Neural progenitor cell (in vitro differentiated cells): ENCODE results near the gene DARS1. TPM values are rescaled to one million over a fixed set of nuclear protein-coding genes. Genes with fewer than 3 reads are reported as not detected.
A peak's percentile ranks its signal among the peaks of the same experiment; 100 is the strongest.
"Not testable (repeated sequence)": the region's sequence is repeated elsewhere in the genome, so short reads cannot be mapped to it uniquely, and the experiment has no call there.

Source experiments
- DNase-seq: peaks from one replicate; pipeline ENCODE4 v3.0.0-alpha.2; 2016; ENCODE audit warnings: low spot score
- H2AFZ ChIP-seq: fragments of 200-600 bp; sonication (generic); replicated peaks from 2 replicates; pipeline ENCODE4 v1.6.1; 2016; ENCODE audit warnings: antibody characterized with exemption
- H3F3A ChIP-seq: fragments of 200-600 bp; sonication (generic); 2 replicates; pipeline ENCODE4 v1.6.1; 2016; ENCODE audit warnings: antibody characterized with exemption, low read depth
- H3K27ac ChIP-seq: fragments of 200-600 bp; sonication (generic); 2 replicates; pipeline ENCODE4 v1.5.1; 2016; ENCODE audit warnings: mild to moderate bottlenecking
- H3K27me3 ChIP-seq: fragments of 200-600 bp; sonication (generic); 2 replicates; pipeline ENCODE4 v1.6.1; 2016; ENCODE audit warnings: mild to moderate bottlenecking, moderate library complexity
- H3K36me3 ChIP-seq: fragments of 200-600 bp; sonication (generic); 2 replicates; pipeline ENCODE4 v1.5.1; 2016
- H3K4me1 ChIP-seq: fragments of 200-600 bp; sonication (generic); 2 replicates; pipeline ENCODE4 v1.6.1; 2016; ENCODE audit warnings: mixed run types
- H3K4me2 ChIP-seq: fragments of 200-600 bp; sonication (generic); 2 replicates; pipeline ENCODE4 v1.6.1; 2016
- H3K4me3 ChIP-seq: fragments of 200-600 bp; sonication (generic); 2 replicates; pipeline ENCODE4 v1.5.1; 2016
- H3K79me2 ChIP-seq: fragments of 200-600 bp; sonication (generic); 2 replicates; pipeline ENCODE4 v1.6.1; 2016; ENCODE audit warnings: low read depth
- H3K9ac ChIP-seq: fragments of 200-600 bp; sonication (generic); 2 replicates; pipeline ENCODE4 v1.6.1; 2016
- H3K9me3 ChIP-seq: fragments of 200-600 bp; sonication (generic); 2 replicates; pipeline ENCODE4 v1.5.1; 2016; ENCODE audit warnings: low read depth
- H4K20me1 ChIP-seq: fragments of 200-600 bp; sonication (generic); 2 replicates; pipeline ENCODE4 v1.6.1; 2016; ENCODE audit warnings: low read depth
- H3K27ac Mint-ChIP-seq: 3 replicates; pipeline ENCODE4 v1.8.0; 2021; ENCODE audit warnings: mixed read lengths
- H3K27me3 Mint-ChIP-seq: 2 replicates; pipeline ENCODE4 v1.8.0; 2022; ENCODE audit warnings: low read depth, mild to moderate bottlenecking, inconsistent platforms, moderate library complexity, mixed read lengths; ENCODE audit not compliant: insufficient read depth
- H3K36me3 Mint-ChIP-seq: 3 replicates; pipeline ENCODE4 v1.8.0; 2021; ENCODE audit warnings: mixed read lengths
- H3K4me1 Mint-ChIP-seq: 3 replicates; pipeline ENCODE4 v1.8.0; 2021; ENCODE audit warnings: mixed read lengths
- H3K4me3 Mint-ChIP-seq: 3 replicates; pipeline ENCODE4 v1.8.0; 2021; ENCODE audit warnings: mild to moderate bottlenecking, moderate library complexity, mixed read lengths
- H3K9me3 Mint-ChIP-seq: 3 replicates; pipeline ENCODE4 v1.8.0; 2020; ENCODE audit warnings: mixed read lengths
- CTCF ChIP-seq: fragments of 200-600 bp; sonication (generic); IDR thresholded peaks from 2 replicates; pipeline ENCODE4 v1.5.1; 2017; ENCODE audit warnings: antibody characterized with exemption, mild to moderate bottlenecking
- EZH2 ChIP-seq: fragments of 200-600 bp; sonication (generic); IDR thresholded peaks from 2 replicates; pipeline ENCODE4 v1.6.1; 2017; ENCODE audit warnings: antibody characterized with exemption, mild to moderate bottlenecking, moderate library complexity
- EZH2phosphoT487 ChIP-seq: fragments of 200-600 bp; sonication (generic); IDR thresholded peaks from 2 replicates; pipeline ENCODE4 v1.6.1; 2017; ENCODE audit warnings: antibody characterized with exemption
- total RNA-seq: library from RNA; depleted of rRNA; stranded (reverse); fragments of >200 nt; gene quantifications from 2 replicates; pipeline ENCODE4 v1.2.3, GENCODE V29; 2015; ENCODE audit warnings: low replicate concordance

Gene DARS1
- total RNA-seq, 1 donor from 2014 or later, result 227 TPM

- Mint-ChIP-seq H3K27me3 (no peaks in the 10 kb centered on the region), H3K36me3 (peaks cover 2% of the 10 kb centered on the region), H3K27ac (no peak overlapping the region), H3K4me1 (no peaks in the 10 kb centered on the region), H3K4me3 (no peak overlapping the region), H3K9me3 (peaks cover 7% of the 10 kb centered on the region)
- no peaks in the 10 kb centered on the region for H3F3A ChIP-seq
- no peaks in the 10 kb centered on the region for H3K36me3 ChIP-seq
- H3K27me3 ChIP-seq, result no peaks in the 10 kb centered on the region
- no peaks in the 10 kb centered on the region for H3K9me3 ChIP-seq
- H4K20me1 ChIP-seq, result no peaks in the 10 kb centered on the region
- TF ChIP-seq EZH2 (no peak), CTCF (no peak), EZH2phosphoT487 (no peak)
- no peaks in the 10 kb centered on the region for H3K4me1 ChIP-seq
- H3K9ac ChIP-seq, result no peak overlapping the region
- H3K4me3 ChIP-seq, result no peak overlapping the region
- no peak for DNase-seq
- H2AFZ ChIP-seq, result peak overlapping the region; percentile 27
- H3K27ac ChIP-seq, result no peak overlapping the region
- no peak overlapping the region for H3K4me2 ChIP-seq
- no peaks in the 10 kb centered on the region for H3K79me2 ChIP-seq
Observed at GRCh38 chr2:135890835-135891234, 94.6 kb downstream of the DARS1 start.

GRCh38 chr2:135890149-135890548, 95.3 kb downstream of the DARS1 start:
- Histone ChIP-seq H3K36me3 (no peaks in the 10 kb centered on the region), H3K4me3 (no peak overlapping the region), H3K9me3 (no peaks in the 10 kb centered on the region), H3K4me1 (no peaks in the 10 kb centered on the region), H4K20me1 (no peaks in the 10 kb centered on the region), H2AFZ (no peak overlapping the region), H3K27me3 (no peaks in the 10 kb centered on the region), H3K27ac (no peak overlapping the region), H3K79me2 (no peaks in the 10 kb centered on the region), H3K4me2 (no peak overlapping the region), H3F3A (no peaks in the 10 kb centered on the region), H3K9ac (no peak overlapping the region)
- peaks cover 7% of the 10 kb centered on the region for H3K9me3 Mint-ChIP-seq
- no peak for DNase-seq
- peaks cover 2% of the 10 kb centered on the region for H3K36me3 Mint-ChIP-seq
- H3K27me3 Mint-ChIP-seq, result no peaks in the 10 kb centered on the region
- H3K27ac Mint-ChIP-seq, result no peak overlapping the region
- H3K4me1 Mint-ChIP-seq, result no peaks in the 10 kb centered on the region
- no peak overlapping the region for H3K4me3 Mint-ChIP-seq
- TF ChIP-seq CTCF, result no peak
- TF ChIP-seq EZH2phosphoT487, result no peak
- no peak for TF ChIP-seq EZH2

- not testable (repeated sequence) for H3K79me2 ChIP-seq
Observed at GRCh38 chr2:135888587-135888986, 96.8 kb downstream of the DARS1 start.

GRCh38 chr2:135885709-135886108, 99.7 kb downstream of the DARS1 start:
- H3K27ac ChIP-seq, result no peak overlapping the region
- H3K27me3 Mint-ChIP-seq, result peaks cover 2% of the 10 kb centered on the region
- no peaks in the 10 kb centered on the region for H3F3A ChIP-seq
- peak overlapping the region; percentile 85 for H2AFZ ChIP-seq
- no peaks in the 10 kb centered on the region for H3K36me3 ChIP-seq
- H3K4me2 ChIP-seq, result no peak overlapping the region
- H4K20me1 ChIP-seq, result no peaks in the 10 kb centered on the region
- H3K4me3 Mint-ChIP-seq, result no peak overlapping the region
- no peak overlapping the region for H3K4me3 ChIP-seq
- TF ChIP-seq CTCF (no peak), EZH2 (no peak), EZH2phosphoT487 (no peak)
- peaks cover 2% of the 10 kb centered on the region for H3K36me3 Mint-ChIP-seq
- peaks cover 8% of the 10 kb centered on the region for H3K4me1 ChIP-seq
- H3K27me3 ChIP-seq, result no peaks in the 10 kb centered on the region
- H3K9me3 ChIP-seq, result no peaks in the 10 kb centered on the region
- DNase-seq, result no peak
- peaks cover 24% of the 10 kb centered on the region for H3K4me1 Mint-ChIP-seq
- no peak overlapping the region for H3K27ac Mint-ChIP-seq
- H3K79me2 ChIP-seq, result no peaks in the 10 kb centered on the region
- H3K9me3 Mint-ChIP-seq, result peaks cover 5% of the 10 kb centered on the region
- no peak overlapping the region for H3K9ac ChIP-seq

More at GRCh38 chr2:135888587-135888986, 96.8 kb downstream of the DARS1 start:
- H3K4me2 ChIP-seq, H3K4me3 ChIP-seq, H3K36me3 ChIP-seq, H4K20me1 ChIP-seq, H3K9ac ChIP-seq, H3F3A ChIP-seq, H2AFZ ChIP-seq, H3K27ac Mint-ChIP-seq, H3K4me1 ChIP-seq, H3K9me3 ChIP-seq, DNase-seq, H3K4me1 Mint-ChIP-seq, H3K36me3 Mint-ChIP-seq, H3K27me3 ChIP-seq, H3K27me3 Mint-ChIP-seq, H3K27ac ChIP-seq, H3K4me3 Mint-ChIP-seq, H3K9me3 Mint-ChIP-seq: not testable (repeated sequence)
